G401 (cell line): ENCODE data around the gene GPR4. TPM values are rescaled to one million over a fixed set of nuclear protein-coding genes. Genes with fewer than 3 reads are reported as not detected.

ENCODE experiments used
- DNase-seq: peaks from one replicate; pipeline ENCODE4 v3.0.0-alpha.2; 2015; ENCODE audit warnings: low spot score
- in situ Hi-C: cut with HindIII; loops from 2 replicates; pipeline ENCODE4 v1.10.0; 2016; ENCODE audit warnings: low sequenced_read_pairs, mixed read lengths
- total RNA-seq: library from RNA; depleted of rRNA; stranded (reverse); fragments of >200 nt; shearing (Covaris generic); gene quantifications from 2 replicates; pipeline ENCODE4 v1.2.3, GENCODE V29; 2014

The GPR4 gene
- total RNA-seq, 1 experiment from 2014 or later = 0.14 TPM

- in situ Hi-C loops = no loop called here
- DNase-seq = no peak
Measured at GRCh38 chr19:45592366-45592765, 9.6 kb downstream of the GPR4 start.

DNA sequence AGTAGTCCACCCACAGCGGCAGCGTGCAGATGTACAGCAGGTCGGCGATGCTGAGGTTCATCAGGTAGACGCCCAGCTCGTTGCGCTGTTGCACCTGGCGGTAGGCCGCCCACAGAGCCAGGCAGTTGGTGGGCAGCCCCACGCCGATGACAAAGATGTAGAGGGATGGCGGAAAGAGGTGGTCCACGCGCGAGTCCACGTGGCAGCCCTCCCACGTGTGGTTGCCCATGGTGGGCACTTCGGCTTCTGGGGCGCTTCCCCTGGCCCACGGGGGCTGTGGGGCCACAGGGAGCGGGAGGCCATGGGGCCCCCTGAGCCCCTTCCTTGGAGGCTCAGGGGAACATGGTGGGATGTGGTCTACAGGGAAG is 10.4 kb downstream of the GPR4 start:
- no peak for DNase-seq
- in situ Hi-C loops = no loop called here

DNA sequence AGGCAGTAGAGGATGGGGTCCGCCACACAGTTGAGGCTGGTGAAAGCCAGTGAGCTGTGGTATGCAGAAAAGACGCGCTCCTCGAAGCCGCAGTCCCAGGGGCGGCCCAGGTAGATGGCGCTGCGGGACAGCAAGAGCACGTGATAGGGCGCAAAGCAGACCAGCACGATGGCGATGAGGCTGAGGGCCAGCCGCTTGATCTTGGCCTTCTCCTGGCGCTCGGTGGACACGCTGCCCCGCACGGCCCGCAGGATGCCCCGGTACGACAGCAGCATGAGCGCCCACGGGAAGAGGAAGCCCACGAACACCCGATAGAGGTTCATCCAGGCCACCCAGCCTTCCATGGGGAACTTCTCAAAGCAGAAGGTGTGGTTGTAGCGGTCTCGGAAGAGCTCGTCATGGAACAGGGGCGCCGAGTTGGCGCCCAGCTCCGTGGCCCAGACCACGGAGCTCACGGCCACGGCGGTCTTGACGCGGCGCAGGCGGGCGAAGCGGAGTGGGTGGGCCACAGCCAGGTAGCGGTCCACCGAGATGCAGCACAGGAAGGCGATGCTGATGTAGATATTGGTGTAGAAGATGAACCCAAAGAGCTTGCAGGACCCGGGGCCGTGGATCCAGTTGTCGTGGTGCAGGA is 10.9 kb downstream of the GPR4 start:
- in situ Hi-C loops = no loop called here

GRCh38 chr19:45590300-45591003 is 11.6 kb downstream of the GPR4 start:
- in situ Hi-C loops = no loop called here
- DNase-seq = no peak

More for the DNA sequence above, 10.9 kb downstream of the GPR4 start:
- DNase-seq = no peak

DNA sequence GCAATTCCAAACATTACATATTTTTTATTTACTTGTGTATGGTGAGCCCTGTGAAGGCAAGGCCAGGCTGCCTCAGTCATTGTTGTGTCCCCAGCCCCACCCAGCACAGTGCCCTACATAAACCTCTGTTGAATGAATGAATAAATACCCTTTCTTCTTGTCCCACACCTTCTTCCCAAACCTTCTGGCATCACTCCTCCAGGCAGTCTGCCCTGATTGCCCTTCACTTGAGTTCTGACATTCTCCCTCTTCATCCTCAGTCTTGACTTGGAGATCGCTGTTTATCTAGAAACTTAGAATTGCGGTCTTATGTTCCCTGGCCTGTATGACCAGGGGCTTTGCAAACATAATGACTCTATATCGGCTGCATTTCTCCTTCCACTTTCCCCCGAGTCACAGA is 12.2 kb downstream of the GPR4 start:
- in situ Hi-C loops = no loop called here
- DNase-seq = no peak

GRCh38 chr19:45587873-45588272 is 14.1 kb downstream of the GPR4 start:
- in situ Hi-C loops = no loop called here
- no peak for DNase-seq

DNA sequence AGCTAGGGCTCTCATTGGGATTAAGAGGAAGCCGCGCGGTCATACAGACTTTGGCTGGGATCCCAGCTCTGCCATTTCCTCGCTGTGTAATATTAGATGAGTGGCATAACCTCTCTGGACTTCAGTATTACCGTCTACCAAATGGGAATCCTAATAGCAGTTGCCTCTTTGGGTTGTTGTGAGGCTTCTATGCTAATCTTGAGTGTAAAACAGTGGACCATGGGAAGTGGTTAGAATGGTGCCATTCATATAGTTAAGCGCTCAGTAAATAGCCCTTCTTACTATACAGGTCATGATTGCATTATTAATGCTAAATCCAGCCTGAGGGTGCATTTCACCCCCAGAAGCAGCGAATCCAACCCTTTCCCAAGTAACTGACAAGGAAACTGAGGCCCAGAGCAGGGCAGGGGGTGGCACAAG is 16.8 kb downstream of the GPR4 start:
- no peak for DNase-seq
- in situ Hi-C loops = no loop called here

GRCh38 chr19:45584332-45585157 is 17.5 kb downstream of the GPR4 start, which contains the start of gene OPA3:
TSS of gene OPA3 (minus strand) at chr19:45584802. CDS start at chr19:45584764, 38 bp downstream.
- in situ Hi-C loops = no loop called here
- peak; percentile 100 for DNase-seq

GRCh38 chr19:45581576-45581975 is 20.4 kb downstream of the GPR4 start:
- no peak for DNase-seq

DNA sequence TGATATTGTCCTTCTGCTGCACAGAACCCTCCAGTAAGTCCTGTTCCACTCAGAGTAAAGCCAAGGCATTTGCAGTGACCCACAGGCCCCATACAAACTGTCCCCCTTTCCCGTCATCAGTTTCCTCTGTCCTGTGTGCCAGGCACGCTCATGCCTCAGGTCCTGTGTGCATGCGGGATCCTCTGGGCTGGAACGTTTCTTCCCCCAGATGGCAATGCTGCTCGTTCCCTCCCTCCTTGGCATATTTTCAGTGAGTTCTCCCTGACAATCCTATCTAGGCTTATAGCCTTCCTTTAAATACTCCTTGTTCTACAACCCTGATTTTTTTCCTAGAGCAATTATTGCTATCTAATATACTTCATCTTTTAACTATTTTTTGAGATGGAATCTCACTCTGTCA is 23.2 kb downstream of the GPR4 start:
- in situ Hi-C loops = no loop called here
- peak; percentile 86 for DNase-seq

More at GRCh38 chr19:45581576-45581975, 20.4 kb downstream of the GPR4 start:
- in situ Hi-C loops = no loop called here

GRCh38 chr19:45577111-45577905 is 24.7 kb downstream of the GPR4 start:
- DNase-seq = peak; percentile 64
- in situ Hi-C loops = no loop called here

DNA sequence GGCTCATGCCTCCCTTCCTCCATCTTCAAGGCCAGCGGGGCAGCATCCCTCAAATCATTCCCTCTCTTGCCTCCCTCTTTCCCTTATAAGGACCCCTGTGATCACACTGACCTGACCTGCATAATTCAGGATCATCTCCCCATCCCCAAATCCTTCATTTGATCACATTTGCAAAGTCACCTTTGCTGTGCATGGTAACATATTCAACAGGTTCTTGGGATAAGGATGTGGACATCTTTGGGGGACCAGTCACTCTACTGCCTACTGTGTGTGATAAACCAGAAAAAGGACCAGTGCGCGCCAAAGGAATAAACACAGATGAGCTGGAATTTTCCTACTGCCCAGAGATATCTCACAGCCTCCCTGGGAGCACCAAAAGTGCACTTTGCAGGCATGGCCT is 25.3 kb downstream of the GPR4 start:
- peak; percentile 50 for DNase-seq
- in situ Hi-C loops = no loop called here

DNA sequence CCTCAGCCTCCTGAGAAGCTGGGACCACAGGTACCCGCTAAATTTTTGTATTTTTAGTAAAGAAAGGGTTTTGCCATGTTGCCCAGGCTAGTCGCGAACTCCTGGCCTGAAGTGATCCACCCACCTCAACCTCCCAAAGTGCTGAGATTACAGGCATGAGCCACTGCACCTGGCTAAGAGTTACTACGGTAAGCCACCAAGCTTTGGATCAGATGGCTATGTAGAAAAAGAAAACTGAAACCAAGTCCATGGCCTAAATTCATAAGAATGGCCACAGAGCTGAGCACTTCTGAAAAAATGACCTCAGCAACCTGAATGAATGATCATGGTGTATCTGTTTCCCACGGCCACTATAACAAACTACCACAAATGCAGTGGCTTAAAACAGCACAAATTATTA is 26.8 kb downstream of the GPR4 start:
- in situ Hi-C loops = no loop called here
- DNase-seq = no peak

DNA sequence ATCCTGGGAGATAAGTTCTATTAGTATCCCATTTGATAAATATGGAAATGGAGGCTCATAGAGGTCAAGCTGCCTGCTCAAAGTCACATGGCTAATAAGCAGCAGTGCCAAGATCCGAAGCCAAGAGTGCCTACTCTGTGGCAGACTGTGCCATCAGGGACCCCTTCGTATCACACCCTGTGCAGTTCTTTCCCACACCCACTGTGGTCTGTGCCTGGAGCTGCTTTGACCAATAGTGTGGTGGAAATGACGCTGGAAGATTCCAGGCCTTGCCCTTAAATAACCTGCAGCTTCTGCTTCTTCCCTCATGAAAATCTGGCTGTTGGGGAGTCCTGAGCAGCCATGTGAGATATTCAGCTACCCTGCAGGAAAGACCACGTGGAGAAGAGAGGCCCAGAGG is 27.5 kb downstream of the GPR4 start:
- peak; percentile 54 for DNase-seq
- in situ Hi-C loops = no loop called here

DNA sequence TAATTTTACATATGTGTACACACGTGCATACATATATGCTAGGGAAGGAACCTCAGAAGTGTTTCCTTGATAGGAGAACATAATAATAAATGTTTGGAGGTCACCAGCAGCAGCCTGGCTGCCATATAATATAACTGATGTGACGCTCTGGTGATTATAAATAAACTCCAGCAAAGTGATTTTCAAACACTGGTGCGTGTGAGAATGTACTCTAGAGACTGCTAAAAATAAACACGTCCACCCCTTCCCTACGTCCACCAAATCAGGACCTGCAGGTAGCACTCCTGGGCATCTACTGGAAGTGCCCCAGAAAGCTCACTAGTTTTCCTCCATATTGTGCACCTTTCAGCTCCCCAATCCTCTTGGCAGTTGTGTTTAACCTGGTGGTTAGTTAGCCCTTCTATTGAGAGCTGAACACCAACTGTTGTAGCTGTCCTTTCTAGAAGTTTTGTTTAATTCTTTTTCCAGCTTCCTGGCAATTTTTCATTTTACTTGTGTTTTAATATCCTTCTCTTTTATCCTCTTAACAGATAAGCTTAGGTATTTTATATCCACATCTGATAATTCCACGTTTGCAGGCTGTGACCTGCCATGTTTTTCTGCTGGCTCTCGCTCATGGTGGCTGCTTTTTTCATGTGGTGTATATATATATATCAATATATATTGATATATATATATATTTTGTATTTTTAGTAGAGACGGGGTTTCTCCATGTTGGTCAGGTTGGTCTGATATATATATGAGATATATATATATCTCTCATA is 30.4 kb downstream of the GPR4 start:
- in situ Hi-C loops = no loop called here

GRCh38 chr19:45569619-45570421 is 32.2 kb downstream of the GPR4 start:
- in situ Hi-C loops = no loop called here
- no peak for DNase-seq

More for the DNA sequence above, 30.4 kb downstream of the GPR4 start:
- DNase-seq = no peak

DNA sequence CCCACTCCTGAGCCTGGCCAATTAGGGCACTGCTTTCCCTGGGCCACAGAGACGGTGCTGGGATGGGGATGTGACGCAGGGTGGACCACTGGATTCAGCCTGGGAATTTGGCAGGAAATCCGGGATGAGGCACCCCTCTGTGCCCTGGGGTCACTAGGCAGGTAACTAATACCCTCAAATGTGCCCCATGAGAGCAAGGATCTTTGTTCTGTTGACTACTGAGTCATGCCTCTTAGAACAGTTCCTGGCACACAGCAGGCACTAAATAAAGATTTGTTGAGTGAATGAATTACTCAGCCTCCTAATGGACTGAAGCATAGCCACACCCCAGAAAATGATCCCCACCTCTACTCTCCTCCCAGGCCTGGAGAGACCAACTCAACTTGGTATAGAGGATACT is 33.3 kb downstream of the GPR4 start:
- DNase-seq = no peak
- in situ Hi-C loops = no loop called here

- DNase-seq = no peak
- in situ Hi-C loops = no loop called here
Measured at GRCh38 chr19:45567609-45568008, 34.4 kb downstream of the GPR4 start.
